ENCODE data around the gene LARGE1. TPM values are rescaled to one million over a fixed set of nuclear protein-coding genes. Genes with fewer than 3 reads are reported as not detected.

LARGE1 gene
- total and polyA plus RNA-seq, 2 of the 4 experiments (the other 2 are of a cell fraction), result 6.2 to 12.4 TPM

DNA sequence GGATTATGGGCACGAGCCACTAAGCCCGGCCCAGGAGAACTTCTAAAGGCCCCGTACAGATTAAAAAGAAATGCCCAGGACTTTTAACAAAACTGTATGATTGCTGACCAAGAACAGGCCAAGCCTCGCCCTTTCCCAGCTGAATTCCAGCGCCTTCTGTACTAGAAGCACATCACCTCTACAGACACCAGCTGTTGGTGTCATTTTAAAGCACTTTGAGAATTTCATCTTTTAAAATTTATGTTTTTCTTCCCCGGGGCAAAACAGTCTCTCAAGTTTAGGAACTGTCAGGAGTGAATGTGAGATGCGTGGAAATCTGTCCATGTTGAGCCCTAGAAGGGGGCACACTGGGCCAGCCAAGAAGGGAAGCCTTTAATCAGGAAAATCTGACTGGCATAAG is 362.4 kb downstream of the LARGE1 start:
- no peak overlapping the region for H3K9ac ChIP-seq (ENCODE audit: low read depth, low read length)
- no peak overlapping the region for H3K4ac ChIP-seq (ENCODE audit: low read depth, low read length)
- no peak overlapping the region for H4K91ac ChIP-seq (ENCODE audit: insufficient read depth, low read depth, low read length)
- ChIA-PET CTCF (no interaction called here), POLR2A (ENCODE audit: unreplicated experiment) (no interaction called here)
- no peaks in the 10 kb centered on the region for H3K9me3 ChIP-seq (ENCODE audit: control insufficient read depth, insufficient read depth, low read length)
- H3K79me1 ChIP-seq (ENCODE audit: low read depth in 1 of 2, low read length in 2 of 2), result no peaks in the 10 kb centered on the region
- H2AK9ac ChIP-seq (replicated peaks; ENCODE audit: low read depth, low read length, poor library complexity), result no peak overlapping the region
- no peak overlapping the region for H3K14ac ChIP-seq (replicated peaks; ENCODE audit: low read depth, low read length)
- H3K27me3 ChIP-seq (ENCODE audit: control insufficient read depth, insufficient read depth, low read length), result no peaks in the 10 kb centered on the region
- H4K20me1 ChIP-seq (ENCODE audit: insufficient read depth, low read length), result no peaks in the 10 kb centered on the region
- no peak overlapping the region for H3K23ac ChIP-seq (ENCODE audit: low read depth, low read length)
- no peak overlapping the region for H2BK5ac ChIP-seq (ENCODE audit: low read depth, low read length, poor library complexity, severe bottlenecking)
- TF ChIP-seq, protein P1, sequence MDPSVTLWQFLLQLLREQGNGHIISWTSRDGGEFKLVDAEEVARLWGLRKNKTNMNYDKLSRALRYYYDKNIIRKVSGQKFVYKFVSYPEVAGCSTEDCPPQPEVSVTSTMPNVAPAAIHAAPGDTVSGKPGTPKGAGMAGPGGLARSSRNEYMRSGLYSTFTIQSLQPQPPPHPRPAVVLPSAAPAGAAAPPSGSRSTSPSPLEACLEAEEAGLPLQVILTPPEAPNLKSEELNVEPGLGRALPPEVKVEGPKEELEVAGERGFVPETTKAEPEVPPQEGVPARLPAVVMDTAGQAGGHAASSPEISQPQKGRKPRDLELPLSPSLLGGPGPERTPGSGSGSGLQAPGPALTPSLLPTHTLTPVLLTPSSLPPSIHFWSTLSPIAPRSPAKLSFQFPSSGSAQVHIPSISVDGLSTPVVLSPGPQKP (IDR thresholded peaks at IDR 0.05; ENCODE audit: borderline replicate concordance, low read depth, low read length), result no peak
- no peak for TF ChIP-seq NFE2L2 (IDR thresholded peaks at IDR 0.05; ENCODE audit: low read depth, low read length)
- no peak for TF ChIP-seq MAZ (IDR thresholded peaks at IDR 0.05; ENCODE audit: borderline replicate concordance, low read depth, low read length)
- TF ChIP-seq CHD1 (IDR thresholded peaks at IDR 0.05; ENCODE audit: low read depth, low read length), result no peak
- TF ChIP-seq, protein P2, sequence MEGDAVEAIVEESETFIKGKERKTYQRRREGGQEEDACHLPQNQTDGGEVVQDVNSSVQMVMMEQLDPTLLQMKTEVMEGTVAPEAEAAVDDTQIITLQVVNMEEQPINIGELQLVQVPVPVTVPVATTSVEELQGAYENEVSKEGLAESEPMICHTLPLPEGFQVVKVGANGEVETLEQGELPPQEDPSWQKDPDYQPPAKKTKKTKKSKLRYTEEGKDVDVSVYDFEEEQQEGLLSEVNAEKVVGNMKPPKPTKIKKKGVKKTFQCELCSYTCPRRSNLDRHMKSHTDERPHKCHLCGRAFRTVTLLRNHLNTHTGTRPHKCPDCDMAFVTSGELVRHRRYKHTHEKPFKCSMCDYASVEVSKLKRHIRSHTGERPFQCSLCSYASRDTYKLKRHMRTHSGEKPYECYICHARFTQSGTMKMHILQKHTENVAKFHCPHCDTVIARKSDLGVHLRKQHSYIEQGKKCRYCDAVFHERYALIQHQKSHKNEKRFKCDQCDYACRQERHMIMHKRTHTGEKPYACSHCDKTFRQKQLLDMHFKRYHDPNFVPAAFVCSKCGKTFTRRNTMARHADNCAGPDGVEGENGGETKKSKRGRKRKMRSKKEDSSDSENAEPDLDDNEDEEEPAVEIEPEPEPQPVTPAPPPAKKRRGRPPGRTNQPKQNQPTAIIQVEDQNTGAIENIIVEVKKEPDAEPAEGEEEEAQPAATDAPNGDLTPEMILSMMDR (conservative IDR thresholded peaks at IDR 0.05; ENCODE audit: low read depth, low read length), result no peak
- TF ChIP-seq FOS (IDR thresholded peaks at IDR 0.05; ENCODE audit: low read depth, low read length), result no peak
- no peak for TF ChIP-seq RAD21 (IDR thresholded peaks at IDR 0.05; ENCODE audit: low read length)
- no peak for TF ChIP-seq RCOR1 (IDR thresholded peaks at IDR 0.05; ENCODE audit: insufficient replicate concordance, low read length)
- TF ChIP-seq, protein P3, sequence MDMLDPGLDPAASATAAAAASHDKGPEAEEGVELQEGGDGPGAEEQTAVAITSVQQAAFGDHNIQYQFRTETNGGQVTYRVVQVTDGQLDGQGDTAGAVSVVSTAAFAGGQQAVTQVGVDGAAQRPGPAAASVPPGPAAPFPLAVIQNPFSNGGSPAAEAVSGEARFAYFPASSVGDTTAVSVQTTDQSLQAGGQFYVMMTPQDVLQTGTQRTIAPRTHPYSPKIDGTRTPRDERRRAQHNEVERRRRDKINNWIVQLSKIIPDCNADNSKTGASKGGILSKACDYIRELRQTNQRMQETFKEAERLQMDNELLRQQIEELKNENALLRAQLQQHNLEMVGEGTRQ (IDR thresholded peaks at IDR 0.05; ENCODE audit: low read depth, low read length), result no peak
- no peak for TF ChIP-seq SMC3 (IDR thresholded peaks at IDR 0.05; ENCODE audit: low read depth, low read length)
- no peak for TF ChIP-seq CEBPB (IDR thresholded peaks at IDR 0.05; ENCODE audit: low read depth, low read length)
- TF ChIP-seq BHLHE40 (IDR thresholded peaks at IDR 0.05; ENCODE audit: low read depth, low read length), result no peak
- no peak for TF ChIP-seq RFX5 (IDR thresholded peaks at IDR 0.05; ENCODE audit: low read depth, low read length)
- H3K27ac ChIP-seq (ENCODE audit: insufficient read depth, low read length), result no peak overlapping the region
- H2BK15ac ChIP-seq (ENCODE audit: low read depth, low read length), result no peak overlapping the region
- H4K8ac ChIP-seq (ENCODE audit: low read depth in 2 of 2, low read length in 2 of 2), result no peak overlapping the region
- ATAC-seq (ENCODE audit: low read depth) (no peak), DNase-seq (no peak)
- H3K36me3 ChIP-seq (ENCODE audit: control insufficient read depth, insufficient read depth, low read length), result no peaks in the 10 kb centered on the region
- no peak overlapping the region for H3K18ac ChIP-seq (ENCODE audit: low read depth, low read length)
- no peaks in the 10 kb centered on the region for H3K9me1 ChIP-seq (ENCODE audit: insufficient read depth, low read length)
- 68% methylated on average over 3 of the region's 7 CpGs; no CpG with 5 or more reads in 1 of the 2 experiments for WGBS, 2 experiments (ENCODE audit: extremely low coverage in 2 of 2, insufficient read length in 1 of 2)
- H2AFZ ChIP-seq (replicated peaks; ENCODE audit: low read length, poor library complexity), result no peak overlapping the region
- H3K56ac ChIP-seq (ENCODE audit: extremely low read depth, insufficient read depth, low read length), result no peak overlapping the region
- no TSS peak for BruUV-seq (replicated peaks)
- H3K4me3 ChIP-seq (ENCODE audit: insufficient read depth, low read depth, low read length), result no peak overlapping the region
- H3K4me2 ChIP-seq (ENCODE audit: low read depth, low read length), result no peak overlapping the region
- in situ Hi-C loops (cut with MboI; ENCODE audit: low sequenced_read_pairs), result no loop called here
- no peak overlapping the region for H2BK120ac ChIP-seq (ENCODE audit: low read depth, low read length)
- H3K4me1 ChIP-seq (ENCODE audit: control insufficient read depth, insufficient read depth, low read length), result no peaks in the 10 kb centered on the region
- no peak overlapping the region for H2AK5ac ChIP-seq (ENCODE audit: low read depth, low read length)
- dilution Hi-C loops (cut with HindIII; ENCODE audit: low sequenced_read_pairs, unreplicated experiment), result no loop called here
- H2BK20ac ChIP-seq (ENCODE audit: low read depth, low read length), result no peak overlapping the region
- no peak overlapping the region for H4K5ac ChIP-seq (ENCODE audit: low read depth, low read length)
- intact Hi-C loops (cut with micrococcal nuclease), result no loop called here

Measured in IMR-90 (cell line).